SK-N-SH treated with all-trans-retinoic acid at 6 μM for 48 hours (cell line): ENCODE results near the gene ERP44.
"Not testable (repeated sequence)": the region's sequence is repeated elsewhere in the genome, so short reads cannot be mapped to it uniquely, and the experiment has no call there.

ENCODE experiments used
- ATAC-seq: fragments of 200-7000 bp; cut with Tn5 transposase; 3 replicates; pipeline ENCODE4 v1.9.1; 2020; ENCODE audit warnings: mild to moderate bottlenecking, moderate library complexity
- ARNTL ChIP-seq: fragments of 450-650 bp; formaldehyde crosslinking; IDR thresholded peaks from 2 replicates; pipeline ENCODE4 v1.5.0; 2020; ENCODE audit warnings: low read depth, mild to moderate bottlenecking, moderate library complexity, borderline replicate concordance
- BACH2 ChIP-seq: fragments of 250-450 bp; sonication (Bioruptor Pico); IDR thresholded peaks from 2 replicates; pipeline ENCODE4 v1.9.0; 2021; ENCODE audit warnings: mild to moderate bottlenecking, borderline replicate concordance
- CSDC2 ChIP-seq: fragments of 250-450 bp; sonication (Bioruptor Pico); IDR thresholded peaks from 2 replicates; pipeline ENCODE4 v1.5.0; 2020; ENCODE audit warnings: mild to moderate bottlenecking, moderate library complexity
- ESRRG ChIP-seq: fragments of 250-450 bp; sonication (Bioruptor Pico); IDR thresholded peaks from 2 replicates; pipeline ENCODE4 v1.6.1; 2021; ENCODE audit warnings: mild to moderate bottlenecking
- GLIS3 ChIP-seq: fragments of 250-450 bp; sonication (Bioruptor Pico); IDR thresholded peaks from 2 replicates; pipeline ENCODE4 v1.5.0; 2020; ENCODE audit warnings: mild to moderate bottlenecking, moderate library complexity
- ISL1 ChIP-seq: fragments of 250-450 bp; sonication (Bioruptor Pico); IDR thresholded peaks from 2 replicates; pipeline ENCODE4 v2.1.2; 2022; ENCODE audit warnings: mild to moderate bottlenecking, moderate library complexity
- OSR1 ChIP-seq: fragments of 250-450 bp; sonication (Bioruptor Pico); IDR thresholded peaks from 2 replicates; pipeline ENCODE4 v1.8.0; 2022; ENCODE audit warnings: moderate library complexity, mild to moderate bottlenecking, inconsistent platforms
- PPARA ChIP-seq: fragments of 250-450 bp; sonication (Bioruptor Pico); IDR thresholded peaks from 2 replicates; pipeline ENCODE4 v1.5.0; 2020; ENCODE audit warnings: mild to moderate bottlenecking, borderline replicate concordance
- RARB ChIP-seq: fragments of 250-450 bp; sonication (Bioruptor Pico); IDR thresholded peaks from 2 replicates; pipeline ENCODE4 v1.8.0; 2021; ENCODE audit warnings: mild to moderate bottlenecking, moderate library complexity
- SNAI2 ChIP-seq: fragments of 250-450 bp; sonication (Bioruptor Pico); IDR thresholded peaks from 2 replicates; pipeline ENCODE4 v1.5.0; 2020; ENCODE audit warnings: mild to moderate bottlenecking, moderate library complexity
- TOX ChIP-seq: fragments of 250-450 bp; sonication (Bioruptor Pico); IDR thresholded peaks from 2 replicates; pipeline ENCODE4 v1.8.0; 2021; ENCODE audit warnings: mild to moderate bottlenecking, moderate library complexity, borderline replicate concordance
- ZC3H10 ChIP-seq: fragments of 250-450 bp; sonication (Bioruptor Pico); IDR thresholded peaks from 2 replicates; pipeline ENCODE4 v1.5.1; 2021; ENCODE audit warnings: mild to moderate bottlenecking, moderate library complexity
- ZFP3 ChIP-seq: fragments of 250-450 bp; sonication (Bioruptor Pico); IDR thresholded peaks from 2 replicates; pipeline ENCODE4 v1.5.0; 2020; ENCODE audit warnings: mild to moderate bottlenecking, moderate library complexity
- ZFP30 ChIP-seq: fragments of 450-650 bp; formaldehyde crosslinking; IDR thresholded peaks from 2 replicates; pipeline ENCODE4 v1.5.0; 2022; ENCODE audit warnings: mild to moderate bottlenecking, moderate library complexity
- ZNF565 ChIP-seq: fragments of 450-650 bp; formaldehyde crosslinking; conservative IDR thresholded peaks from 2 replicates; pipeline ENCODE4 v1.5.0; 2020; ENCODE audit warnings: low read depth, mild to moderate bottlenecking, moderate library complexity
- ZNF70 ChIP-seq: fragments of 450-650 bp; formaldehyde crosslinking; IDR thresholded peaks from 2 replicates; pipeline ENCODE4 v1.5.0; 2020; ENCODE audit warnings: mild to moderate bottlenecking, moderate library complexity
- TF ChIP-seq, protein P1 (sequence below): fragments of 250-450 bp; sonication (Bioruptor Pico); IDR thresholded peaks from 2 replicates; pipeline ENCODE4 v1.5.1; 2020; ENCODE audit warnings: low read depth, mild to moderate bottlenecking, moderate library complexity
- TF ChIP-seq, protein P2 (sequence below): fragments of 250-450 bp; sonication (Bioruptor Pico); IDR thresholded peaks from 2 replicates; pipeline ENCODE4 v1.8.0; 2021; ENCODE audit warnings: low read depth, mild to moderate bottlenecking, moderate library complexity, borderline replicate concordance
- TF ChIP-seq, protein P3 (sequence below): fragments of 250-450 bp; sonication (Bioruptor Pico); IDR thresholded peaks from 2 replicates; pipeline ENCODE4 v1.5.1; 2021; ENCODE audit warnings: mild to moderate bottlenecking, moderate library complexity
- TF ChIP-seq, protein P4 (sequence below): fragments of 250-450 bp; sonication (Bioruptor Pico); IDR thresholded peaks from 2 replicates; pipeline ENCODE4 v1.8.0; 2020; ENCODE audit warnings: mild to moderate bottlenecking, moderate library complexity, borderline replicate concordance

The ERP44 gene

DNA sequence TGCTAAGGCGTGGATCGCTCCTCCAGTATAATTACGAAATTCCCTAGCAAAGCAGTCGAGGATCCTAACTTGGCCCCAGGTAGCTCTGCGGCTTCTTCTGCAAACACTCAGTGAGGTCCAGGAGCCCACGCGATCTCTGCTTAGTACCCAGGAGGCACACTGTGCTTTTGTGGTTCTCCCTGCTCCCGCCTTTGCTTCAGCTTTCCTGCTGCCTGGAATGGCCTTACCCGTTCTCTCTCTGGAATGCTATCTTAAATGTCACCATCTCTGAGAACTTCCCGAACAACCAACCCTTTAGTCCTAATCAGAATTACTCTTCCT, 882 bp upstream of the ERP44 start (continued):
- TF ChIP-seq, protein P1, sequence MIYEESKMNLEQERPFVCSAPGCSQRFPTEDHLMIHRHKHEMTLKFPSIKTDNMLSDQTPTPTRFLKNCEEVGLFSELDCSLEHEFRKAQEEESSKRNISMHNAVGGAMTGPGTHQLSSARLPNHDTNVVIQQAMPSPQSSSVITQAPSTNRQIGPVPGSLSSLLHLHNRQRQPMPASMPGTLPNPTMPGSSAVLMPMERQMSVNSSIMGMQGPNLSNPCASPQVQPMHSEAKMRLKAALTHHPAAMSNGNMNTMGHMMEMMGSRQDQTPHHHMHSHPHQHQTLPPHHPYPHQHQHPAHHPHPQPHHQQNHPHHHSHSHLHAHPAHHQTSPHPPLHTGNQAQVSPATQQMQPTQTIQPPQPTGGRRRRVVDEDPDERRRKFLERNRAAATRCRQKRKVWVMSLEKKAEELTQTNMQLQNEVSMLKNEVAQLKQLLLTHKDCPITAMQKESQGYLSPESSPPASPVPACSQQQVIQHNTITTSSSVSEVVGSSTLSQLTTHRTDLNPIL (CRISPR knock-in tag) = no peak

DNA sequence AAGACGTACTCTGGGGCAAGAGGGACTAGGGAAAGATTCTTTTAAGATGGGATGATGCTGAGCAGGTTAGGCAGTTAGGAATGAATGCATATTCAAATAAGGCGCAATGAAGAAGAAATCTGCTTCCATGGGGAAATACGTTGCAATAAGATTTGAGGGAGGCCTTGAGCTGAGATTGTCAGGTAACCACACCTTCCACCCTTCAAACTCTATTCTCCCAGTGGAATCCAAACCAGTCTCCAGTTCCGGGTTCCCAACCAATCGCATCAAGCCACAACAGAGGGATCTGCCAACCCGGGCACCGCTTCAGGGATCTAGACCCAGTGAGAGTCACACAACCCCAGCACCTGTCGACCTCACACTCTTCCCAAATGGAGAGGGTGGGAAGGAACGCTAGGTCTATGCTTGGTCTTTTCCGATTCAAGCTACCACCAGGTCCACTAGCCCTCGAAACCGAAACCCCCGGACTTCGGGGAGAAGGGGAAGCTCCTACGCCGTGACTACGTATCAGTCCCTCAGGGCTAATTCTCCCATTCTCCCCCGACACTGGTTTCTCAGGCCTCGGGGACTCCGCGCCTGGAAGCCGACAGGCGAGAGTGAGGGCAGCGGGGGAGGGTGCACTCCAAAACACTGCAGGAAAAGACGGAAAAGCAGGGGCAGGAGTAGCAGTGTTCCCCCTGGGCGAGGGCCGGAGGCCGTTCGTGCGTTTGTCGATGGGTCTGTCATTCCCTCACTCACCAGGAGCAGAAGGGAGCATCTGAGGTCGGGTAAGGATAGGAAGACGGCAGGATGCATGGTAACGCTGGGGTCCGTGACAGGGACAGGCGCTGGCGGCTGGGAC, 534 bp downstream of the ERP44 start:
- ATAC-seq = peak; percentile 58
- no peak for TF ChIP-seq TOX (CRISPR knock-in tag)
- no peak for TF ChIP-seq ZFP3 (CRISPR knock-in tag)
- TF ChIP-seq, protein P2, sequence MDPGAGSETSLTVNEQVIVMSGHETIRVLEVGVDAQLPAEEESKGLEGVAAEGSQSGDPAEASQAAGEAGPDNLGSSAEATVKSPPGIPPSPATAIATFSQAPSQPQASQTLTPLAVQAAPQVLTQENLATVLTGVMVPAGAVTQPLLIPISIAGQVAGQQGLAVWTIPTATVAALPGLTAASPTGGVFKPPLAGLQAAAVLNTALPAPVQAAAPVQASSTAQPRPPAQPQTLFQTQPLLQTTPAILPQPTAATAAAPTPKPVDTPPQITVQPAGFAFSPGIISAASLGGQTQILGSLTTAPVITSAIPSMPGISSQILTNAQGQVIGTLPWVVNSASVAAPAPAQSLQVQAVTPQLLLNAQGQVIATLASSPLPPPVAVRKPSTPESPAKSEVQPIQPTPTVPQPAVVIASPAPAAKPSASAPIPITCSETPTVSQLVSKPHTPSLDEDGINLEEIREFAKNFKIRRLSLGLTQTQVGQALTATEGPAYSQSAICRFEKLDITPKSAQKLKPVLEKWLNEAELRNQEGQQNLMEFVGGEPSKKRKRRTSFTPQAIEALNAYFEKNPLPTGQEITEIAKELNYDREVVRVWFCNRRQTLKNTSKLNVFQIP = no peak
- TF ChIP-seq ESRRG (CRISPR knock-in tag) = no peak
- TF ChIP-seq ARNTL (CRISPR knock-in tag) = no peak
- TF ChIP-seq ZNF565 = no peak
- no peak for TF ChIP-seq ZC3H10 (CRISPR knock-in tag)
- TF ChIP-seq BACH2 (CRISPR knock-in tag) = no peak
- no peak for TF ChIP-seq SNAI2
- TF ChIP-seq ZFP30 (CRISPR knock-in tag) = no peak
- TF ChIP-seq ISL1 = no peak
- TF ChIP-seq, protein P3, sequence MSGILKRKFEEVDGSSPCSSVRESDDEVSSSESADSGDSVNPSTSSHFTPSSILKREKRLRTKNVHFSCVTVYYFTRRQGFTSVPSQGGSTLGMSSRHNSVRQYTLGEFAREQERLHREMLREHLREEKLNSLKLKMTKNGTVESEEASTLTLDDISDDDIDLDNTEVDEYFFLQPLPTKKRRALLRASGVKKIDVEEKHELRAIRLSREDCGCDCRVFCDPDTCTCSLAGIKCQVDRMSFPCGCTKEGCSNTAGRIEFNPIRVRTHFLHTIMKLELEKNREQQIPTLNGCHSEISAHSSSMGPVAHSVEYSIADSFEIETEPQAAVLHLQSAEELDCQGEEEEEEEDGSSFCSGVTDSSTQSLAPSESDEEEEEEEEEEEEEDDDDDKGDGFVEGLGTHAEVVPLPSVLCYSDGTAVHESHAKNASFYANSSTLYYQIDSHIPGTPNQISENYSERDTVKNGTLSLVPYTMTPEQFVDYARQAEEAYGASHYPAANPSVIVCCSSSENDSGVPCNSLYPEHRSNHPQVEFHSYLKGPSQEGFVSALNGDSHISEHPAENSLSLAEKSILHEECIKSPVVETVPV (CRISPR knock-in tag) = no peak
- no peak for TF ChIP-seq RARB (CRISPR knock-in tag)
- TF ChIP-seq, protein P4, sequence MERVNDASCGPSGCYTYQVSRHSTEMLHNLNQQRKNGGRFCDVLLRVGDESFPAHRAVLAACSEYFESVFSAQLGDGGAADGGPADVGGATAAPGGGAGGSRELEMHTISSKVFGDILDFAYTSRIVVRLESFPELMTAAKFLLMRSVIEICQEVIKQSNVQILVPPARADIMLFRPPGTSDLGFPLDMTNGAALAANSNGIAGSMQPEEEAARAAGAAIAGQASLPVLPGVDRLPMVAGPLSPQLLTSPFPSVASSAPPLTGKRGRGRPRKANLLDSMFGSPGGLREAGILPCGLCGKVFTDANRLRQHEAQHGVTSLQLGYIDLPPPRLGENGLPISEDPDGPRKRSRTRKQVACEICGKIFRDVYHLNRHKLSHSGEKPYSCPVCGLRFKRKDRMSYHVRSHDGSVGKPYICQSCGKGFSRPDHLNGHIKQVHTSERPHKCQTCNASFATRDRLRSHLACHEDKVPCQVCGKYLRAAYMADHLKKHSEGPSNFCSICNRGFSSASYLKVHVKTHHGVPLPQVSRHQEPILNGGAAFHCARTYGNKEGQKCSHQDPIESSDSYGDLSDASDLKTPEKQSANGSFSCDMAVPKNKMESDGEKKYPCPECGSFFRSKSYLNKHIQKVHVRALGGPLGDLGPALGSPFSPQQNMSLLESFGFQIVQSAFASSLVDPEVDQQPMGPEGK = no peak
- TF ChIP-seq OSR1 (CRISPR knock-in tag) = no peak
- no peak for TF ChIP-seq PPARA (CRISPR knock-in tag)
- TF ChIP-seq, protein P1 (CRISPR knock-in tag) = no peak
- TF ChIP-seq, all 23 proteins: peak for 0

DNA sequence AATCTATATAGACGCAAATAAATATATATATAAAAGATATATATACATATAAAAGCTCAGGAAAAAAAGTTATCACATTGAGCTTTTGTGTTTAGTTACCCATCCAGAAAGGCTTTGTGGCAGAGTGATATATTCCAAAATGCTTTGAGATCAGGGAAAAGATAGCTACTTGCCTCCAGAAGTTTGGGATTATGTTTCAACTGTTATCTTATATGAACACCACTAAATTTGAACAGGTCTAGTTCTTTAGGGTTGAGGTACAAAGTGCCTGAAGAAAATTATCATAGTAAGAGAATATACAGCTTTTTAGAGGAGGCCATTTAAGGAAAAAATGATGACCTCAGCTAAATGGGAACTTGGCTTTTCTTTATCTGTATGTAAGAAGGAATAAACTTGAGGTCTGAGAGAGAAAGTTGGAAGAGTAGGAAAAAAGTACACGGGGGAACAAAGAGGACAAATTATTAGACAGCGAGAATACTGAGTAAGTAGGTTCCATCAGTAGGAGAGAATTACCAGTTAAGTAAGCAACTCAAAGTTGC, 2.4 kb downstream of the ERP44 start:
- ATAC-seq = no peak
- TF ChIP-seq, protein P3 (CRISPR knock-in tag) = no peak
- TF ChIP-seq ARNTL (CRISPR knock-in tag) (no peak), BACH2 (CRISPR knock-in tag) (no peak), OSR1 (CRISPR knock-in tag) (no peak), ZNF565 (no peak), CSDC2 (no peak), ZNF70 (no peak), TOX (CRISPR knock-in tag) (no peak), ZC3H10 (CRISPR knock-in tag) (no peak), GLIS3 (no peak), ISL1 (no peak), PPARA (CRISPR knock-in tag) (no peak), SNAI2 (no peak), RARB (CRISPR knock-in tag) (no peak)
- TF ChIP-seq, protein P2 = no peak
- TF ChIP-seq, protein P1 (CRISPR knock-in tag) = no peak

DNA sequence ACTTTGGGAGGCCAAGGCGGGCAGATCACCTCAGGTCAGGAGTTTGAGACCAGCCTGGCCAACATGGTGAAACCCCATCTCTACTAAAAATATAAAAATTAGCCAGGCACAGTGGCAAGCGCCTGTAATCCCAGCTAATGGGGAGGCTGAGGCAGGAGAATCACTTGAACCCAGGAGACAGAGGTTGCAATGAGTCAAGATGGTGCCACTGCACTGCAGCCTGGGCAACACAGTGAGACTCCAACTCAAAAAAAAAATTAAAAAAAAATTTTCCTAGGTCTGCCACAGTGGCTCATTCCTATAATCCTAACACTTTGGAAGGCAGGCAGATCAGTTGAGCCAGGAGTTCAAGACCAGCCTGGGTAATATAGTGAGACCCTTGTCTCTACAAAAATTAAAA, 4.4 kb downstream of the ERP44 start:
- ATAC-seq = not testable (repeated sequence)
